Smooth muscle cell (in vitro differentiated cells): ENCODE measurements around the gene SH3TC1. TPM values are rescaled to one million over a fixed set of nuclear protein-coding genes. Genes with fewer than 3 reads are reported as not detected.
A peak's percentile ranks its signal among the peaks of the same experiment; 100 is the strongest.

Experiments
- DNase-seq: peaks from one replicate; lab custom pipeline; 2025; ENCODE audit not compliant: unreplicated experiment; lab: John Stamatoyannopoulos, UW
- H2AFZ ChIP-seq: fragments of 200-600 bp; sonication (generic); 2 replicates; pipeline ENCODE4 v1.6.0; 2016; ENCODE audit warnings: antibody characterized with exemption, low read depth, mild to moderate bottlenecking
- H3F3A ChIP-seq: fragments of 200-600 bp; sonication (generic); 2 replicates; pipeline ENCODE4 v1.6.0; 2017; ENCODE audit warnings: antibody characterized with exemption, low read depth
- H3K27ac ChIP-seq: fragments of 200-600 bp; sonication (generic); 2 replicates; pipeline ENCODE4 v1.5.1; 2016; ENCODE audit warnings: low read depth, mild to moderate bottlenecking
- H3K27me3 ChIP-seq: fragments of 200-600 bp; sonication (generic); 2 replicates; pipeline ENCODE4 v1.6.1; 2016; ENCODE audit warnings: low read depth, mild to moderate bottlenecking
- H3K36me3 ChIP-seq: fragments of 200-600 bp; sonication (generic); 2 replicates; pipeline ENCODE4 v1.5.1; 2016; ENCODE audit warnings: low read depth
- H3K4me1 ChIP-seq: fragments of 200-600 bp; sonication (generic); 2 replicates; pipeline ENCODE4 v1.5.1; 2016; ENCODE audit warnings: low read depth
- H3K4me2 ChIP-seq: fragments of 200-600 bp; sonication (generic); 2 replicates; pipeline ENCODE4 v1.6.0; 2016; ENCODE audit warnings: mild to moderate bottlenecking
- H3K4me3 ChIP-seq: fragments of 200-600 bp; sonication (generic); 2 replicates; pipeline ENCODE4 v1.5.1; 2016; ENCODE audit warnings: mild to moderate bottlenecking
- H3K79me2 ChIP-seq: fragments of 200-600 bp; sonication (generic); 2 replicates; pipeline ENCODE4 v1.6.0; 2016; ENCODE audit warnings: low read depth, mild to moderate bottlenecking
- H3K9ac ChIP-seq: fragments of 200-600 bp; sonication (generic); 2 replicates; pipeline ENCODE4 v1.6.0; 2016; ENCODE audit warnings: low read depth
- H3K9me3 ChIP-seq: fragments of 200-600 bp; sonication (generic); replicated peaks from 2 replicates; pipeline ENCODE4 v1.5.1; 2016; ENCODE audit warnings: low read depth
- H4K20me1 ChIP-seq: fragments of 200-600 bp; sonication (generic); 2 replicates; pipeline ENCODE4 v1.6.0; 2016; ENCODE audit warnings: low read depth
- CTCF ChIP-seq: fragments of 200-600 bp; sonication (generic); IDR thresholded peaks from 2 replicates; pipeline ENCODE4 v1.5.1; 2017; ENCODE audit warnings: borderline replicate concordance, mild to moderate bottlenecking, antibody characterized with exemption; ENCODE audit not compliant: insufficient read depth, poor library complexity, severe bottlenecking
- WGBS: methylation state at CpG from one replicate; pipeline ENCODE4 v1.1.7; 2016; ENCODE audit warnings: low lambda C conversion rate; 5-methylcytosine and 5-hydroxymethylcytosine counted together
- polyA plus RNA-seq: library from polyadenylated mRNA; unstranded; fragments of >200 nt; fragmentation: Nextera tagmentation; extraction: Ambion mirVana; gene quantifications from 2 replicates; pipeline ENCODE4 v1.2.1, GENCODE V29; 2016
- total RNA-seq: library from RNA; depleted of rRNA; stranded (reverse); fragments of >200 nt; gene quantifications from 2 replicates; pipeline ENCODE4 v1.2.3, GENCODE V29; 2014

The SH3TC1 gene
- total and polyA plus RNA-seq, 2 experiments from 2014 or later: 7.8 to 17.7 TPM

GRCh38 chr4:8191136-8191747 lies 7.8 kb upstream of the SH3TC1 start:
- no peak overlapping the region for H3K4me3 ChIP-seq
- H4K20me1 ChIP-seq: no peaks in the 10 kb centered on the region
- 31% methylated on average over 23 of the region's 23 CpGs for WGBS
- no peak overlapping the region for H3K9ac ChIP-seq
- no peaks in the 10 kb centered on the region for H3K9me3 ChIP-seq
- H3K27ac ChIP-seq: peak overlapping the region; percentile 35
- no peaks in the 10 kb centered on the region for H3K79me2 ChIP-seq
- no peaks in the 10 kb centered on the region for H3F3A ChIP-seq
- H3K27me3 ChIP-seq: no peaks in the 10 kb centered on the region
- H3K4me1 ChIP-seq: peaks cover 7% of the 10 kb centered on the region
- no peak for TF ChIP-seq CTCF
- no peaks in the 10 kb centered on the region for H3K36me3 ChIP-seq
- H2AFZ ChIP-seq: peak overlapping the region; percentile 66
- H3K4me2 ChIP-seq: peak overlapping the region; percentile 43
- DNase-seq: no peak

- no peak for TF ChIP-seq CTCF
- WGBS: 74% methylated on average over 18 of the region's 18 CpGs
- Histone ChIP-seq H2AFZ (no peak overlapping the region), H3K4me3 (no peak overlapping the region), H3K4me1 (peaks cover 7% of the 10 kb centered on the region), H3K27me3 (no peaks in the 10 kb centered on the region), H3K79me2 (no peaks in the 10 kb centered on the region), H3F3A (no peaks in the 10 kb centered on the region), H3K4me2 (no peak overlapping the region), H4K20me1 (no peaks in the 10 kb centered on the region), H3K9ac (no peak overlapping the region), H3K27ac (no peak overlapping the region), H3K9me3 (no peaks in the 10 kb centered on the region), H3K36me3 (no peaks in the 10 kb centered on the region)
- no peak for DNase-seq
Measured at GRCh38 chr4:8192748-8193738, 6.0 kb upstream of the SH3TC1 start.

GRCh38 chr4:8194306-8195242 lies 4.5 kb upstream of the SH3TC1 start:
- Histone ChIP-seq H2AFZ (no peak overlapping the region), H3K36me3 (no peaks in the 10 kb centered on the region), H3K27ac (no peak overlapping the region), H3K4me2 (no peak overlapping the region), H3K27me3 (no peaks in the 10 kb centered on the region), H3K4me1 (peaks cover 7% of the 10 kb centered on the region), H3K9ac (no peak overlapping the region), H4K20me1 (no peaks in the 10 kb centered on the region), H3K79me2 (peaks cover 1% of the 10 kb centered on the region), H3K4me3 (no peak overlapping the region), H3K9me3 (no peaks in the 10 kb centered on the region), H3F3A (no peaks in the 10 kb centered on the region)
- no peak for TF ChIP-seq CTCF
- 68% methylated on average over 19 of the region's 19 CpGs for WGBS
- DNase-seq: no peak
